Naive B cell (primary cell): ENCODE results near the gene HPSE2. TPM values are rescaled to one million over a fixed set of nuclear protein-coding genes. Genes with fewer than 3 reads are reported as not detected.
"Not testable (repeated sequence)": the region's sequence is repeated elsewhere in the genome, so short reads cannot be mapped to it uniquely, and the experiment has no call there.

ENCODE experiments used
- ATAC-seq, 2 donors: fragments of 150-1000 bp; cut with Tn5 transposase; 2 replicates each; pipeline ENCODE4 v1.10.0; 2021; ENCODE audit warnings: low read depth in 2 of 2, mild to moderate bottlenecking in 2 of 2, moderate library complexity in 2 of 2
- DNase-seq: peaks from one replicate; pipeline ENCODE4 v3.0.0; 2022
- H3K27ac Mint-ChIP-seq, 6 donors: one replicate each; pipeline ENCODE4 v1.8.0; 2020 to 2022; ENCODE audit warnings: mild to moderate bottlenecking in 6 of 6, mixed read lengths in 6 of 6, moderate library complexity in 5 of 6, inconsistent platforms in 2 of 6
- H3K27me3 Mint-ChIP-seq, 3 donors: one replicate each; pipeline ENCODE4 v1.8.0; 2021 to 2022; ENCODE audit warnings: mixed read lengths in 3 of 3, mild to moderate bottlenecking in 1 of 3
- H3K36me3 Mint-ChIP-seq, 2 donors: one replicate each; pipeline ENCODE4 v1.8.0; 2020 to 2022; ENCODE audit warnings: mixed read lengths in 2 of 2, inconsistent platforms in 1 of 2, mild to moderate bottlenecking in 1 of 2
- H3K4me1 Mint-ChIP-seq, 3 donors: one replicate each; pipeline ENCODE4 v1.8.0; 2020 to 2022; ENCODE audit warnings: mixed read lengths in 3 of 3, inconsistent platforms in 1 of 3, mild to moderate bottlenecking in 1 of 3, moderate library complexity in 1 of 3
- H3K4me3 Mint-ChIP-seq, 8 donors: one replicate each; pipeline ENCODE4 v1.8.0; 2020 to 2022; ENCODE audit warnings: mild to moderate bottlenecking in 8 of 8, mixed read lengths in 8 of 8, moderate library complexity in 8 of 8, inconsistent platforms in 2 of 8
- H3K9me3 Mint-ChIP-seq, 7 donors: one replicate each; pipeline ENCODE4 v1.8.0; 2020 to 2022; ENCODE audit warnings: mixed read lengths in 7 of 7, mild to moderate bottlenecking in 5 of 7, inconsistent platforms in 2 of 7, moderate library complexity in 1 of 7
- polyA plus RNA-seq, 6 donors: library from polyadenylated mRNA; unstranded; fragments of 300-500 nt; fragmentation: Illumina TruSeq; gene quantifications; one replicate each; pipeline ENCODE4 v1.2.3, GENCODE V29; 2021; ENCODE audit warnings: low read depth in 6 of 6

Gene HPSE2
- polyA plus RNA-seq, 6 donors from 2014 or later = not detected

DNA sequence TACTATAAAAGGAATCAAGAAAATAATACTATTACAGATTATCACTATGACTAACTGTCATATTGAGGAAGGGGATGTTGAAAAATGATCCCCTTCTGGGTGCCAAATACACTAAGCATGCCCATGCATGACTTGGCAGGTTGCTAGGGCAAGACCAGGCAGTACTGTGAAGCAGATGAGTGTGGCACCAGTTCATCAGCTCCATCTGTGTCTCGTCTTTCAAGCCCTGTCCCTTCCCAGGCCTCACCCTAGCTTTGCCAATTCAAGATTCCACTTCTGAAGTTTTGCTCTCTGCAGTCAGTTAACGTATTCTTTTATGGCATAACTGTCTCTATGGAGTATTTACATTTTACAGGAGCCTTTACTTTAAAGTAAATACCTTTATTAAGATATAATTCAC lies 653.3 kb downstream of the HPSE2 start:
- Mint-ChIP-seq H3K27ac (no peak overlapping the region), H3K4me3 (no peak overlapping the region), H3K36me3 (no peaks in the 10 kb centered on the region), H3K4me1 (no peaks in the 10 kb centered on the region), H3K9me3 (no peaks in the 10 kb centered on the region), H3K27me3 (peaks cover 46 to 49% (median 48%) of the 10 kb centered on the region in 3 donors)
- no peak for ATAC-seq
- DNase-seq = no peak

DNA sequence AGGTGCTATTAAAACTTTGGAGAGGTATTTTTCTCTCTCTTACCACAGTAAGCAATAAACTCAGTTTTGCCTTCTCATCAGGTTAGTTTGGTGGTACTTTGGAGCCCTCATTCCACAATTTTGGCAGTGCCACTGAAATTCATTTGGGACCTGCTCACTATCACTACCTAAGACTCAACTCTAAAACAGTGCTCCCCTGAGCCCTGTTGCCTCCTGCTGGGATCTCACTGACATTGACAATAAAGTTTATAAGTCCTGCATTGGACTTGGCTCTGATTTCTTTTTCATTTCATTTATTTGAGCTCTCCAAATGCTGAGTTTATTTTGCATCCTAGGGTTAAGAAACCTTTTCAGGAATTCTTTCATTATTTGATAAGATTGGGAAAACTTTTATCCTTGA lies 658.1 kb downstream of the HPSE2 start:
- no peak for ATAC-seq
- H3K4me3 Mint-ChIP-seq = no peak overlapping the region
- H3K9me3 Mint-ChIP-seq = no peaks in the 10 kb centered on the region
- no peak overlapping the region for H3K27ac Mint-ChIP-seq
- no peaks in the 10 kb centered on the region for H3K4me1 Mint-ChIP-seq
- H3K36me3 Mint-ChIP-seq = no peaks in the 10 kb centered on the region
- no peak for DNase-seq
- H3K27me3 Mint-ChIP-seq = peaks cover 30 to 38% (median 37%) of the 10 kb centered on the region in 3 donors

DNA sequence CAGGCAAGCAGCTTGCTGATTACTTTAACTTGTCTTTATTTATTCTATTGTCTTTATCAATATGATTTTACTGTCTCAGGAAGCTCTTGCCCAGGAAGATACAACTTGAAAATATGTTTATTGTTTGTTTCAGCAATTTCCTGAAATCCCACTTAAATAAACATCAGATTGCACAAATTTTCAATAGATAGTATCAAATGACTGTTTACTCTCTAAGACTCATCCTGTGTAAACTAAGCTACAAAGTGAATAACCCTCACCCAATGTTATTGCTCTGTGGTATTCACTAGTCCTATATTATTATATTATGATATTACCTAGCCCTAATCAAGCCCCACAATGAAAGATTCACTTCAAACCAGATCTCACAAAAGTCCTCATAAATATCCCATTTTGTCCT lies 658.5 kb downstream of the HPSE2 start:
- Mint-ChIP-seq H3K27me3 (peaks cover 27 to 40% (median 40%) of the 10 kb centered on the region in 3 donors), H3K36me3 (no peaks in the 10 kb centered on the region), H3K4me1 (no peaks in the 10 kb centered on the region), H3K27ac (no peak overlapping the region), H3K9me3 (no peaks in the 10 kb centered on the region), H3K4me3 (no peak overlapping the region)
- no peak for DNase-seq
- no peak for ATAC-seq

DNA sequence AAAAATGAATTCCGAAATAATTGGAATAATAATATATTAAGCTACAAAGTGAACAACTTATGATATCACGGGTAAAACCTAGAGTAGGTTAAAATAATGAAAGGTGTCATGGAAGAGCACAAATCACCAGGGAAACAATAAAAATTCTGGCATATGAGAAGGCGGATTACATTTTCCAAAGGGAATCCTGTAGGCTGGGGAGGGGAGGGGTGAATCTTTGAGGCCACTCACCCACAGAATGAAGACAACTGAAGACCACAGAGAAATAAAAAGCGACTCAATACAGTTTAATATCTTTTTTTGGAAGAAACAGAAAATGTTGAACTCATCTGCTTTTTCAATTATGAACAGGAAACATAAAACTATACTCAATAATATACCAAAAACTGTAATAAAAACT lies 659.6 kb downstream of the HPSE2 start:
- ATAC-seq (no peak), DNase-seq (no peak)
- H3K4me3 Mint-ChIP-seq = no peak overlapping the region
- H3K27ac Mint-ChIP-seq = no peak overlapping the region
- no peaks in the 10 kb centered on the region for H3K9me3 Mint-ChIP-seq
- no peaks in the 10 kb centered on the region for H3K36me3 Mint-ChIP-seq
- H3K27me3 Mint-ChIP-seq = peaks cover 27 to 42% (median 41%) of the 10 kb centered on the region in 3 donors
- H3K4me1 Mint-ChIP-seq = no peaks in the 10 kb centered on the region

DNA sequence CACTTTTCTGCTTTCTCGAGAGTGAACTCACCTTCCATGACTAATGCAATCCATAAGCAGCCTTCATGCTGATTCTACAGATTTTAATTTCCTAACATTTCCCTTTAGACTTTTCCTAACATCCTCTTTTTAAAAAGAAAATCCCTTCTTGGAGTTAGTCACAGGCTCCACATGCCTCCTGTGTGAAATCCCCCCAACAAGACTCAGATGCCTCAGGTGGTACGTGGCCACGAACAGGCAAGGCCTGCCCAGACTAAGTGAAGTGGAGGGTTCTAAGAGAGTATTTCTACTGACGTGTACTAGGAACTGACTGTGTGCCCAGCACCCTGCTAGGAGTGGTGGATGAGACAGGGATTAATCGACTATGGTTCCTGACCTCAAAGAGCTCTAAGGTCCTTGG lies 663.1 kb downstream of the HPSE2 start:
- DNase-seq = no peak
- Mint-ChIP-seq H3K27me3 (peaks cover 22 to 36% (median 35%) of the 10 kb centered on the region in 3 donors), H3K27ac (no peak overlapping the region), H3K9me3 (no peaks in the 10 kb centered on the region), H3K36me3 (no peaks in the 10 kb centered on the region), H3K4me3 (peak overlapping the region in 1 of 8 donors; percentile 26), H3K4me1 (no peaks in the 10 kb centered on the region)
- ATAC-seq = no peak

DNA sequence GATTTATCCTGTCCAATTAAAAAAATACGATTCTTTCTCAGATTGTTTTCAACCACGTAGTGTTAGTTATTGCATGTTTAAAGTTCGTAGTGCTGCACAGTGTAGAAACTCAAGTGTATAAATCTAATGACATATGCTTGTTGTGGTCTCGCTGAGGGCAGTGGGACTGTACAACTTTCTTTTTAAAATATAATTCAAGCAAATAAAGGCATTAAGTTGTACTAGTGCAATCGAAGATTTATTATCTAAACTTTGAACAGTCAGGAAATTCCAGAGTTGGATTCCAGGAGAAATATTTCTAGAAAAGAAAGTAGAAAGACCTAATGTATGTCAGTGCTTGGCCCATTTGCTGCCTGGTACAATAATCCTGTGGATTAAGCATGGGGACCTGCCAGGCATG lies 664.8 kb downstream of the HPSE2 start:
- no peak for ATAC-seq

DNA sequence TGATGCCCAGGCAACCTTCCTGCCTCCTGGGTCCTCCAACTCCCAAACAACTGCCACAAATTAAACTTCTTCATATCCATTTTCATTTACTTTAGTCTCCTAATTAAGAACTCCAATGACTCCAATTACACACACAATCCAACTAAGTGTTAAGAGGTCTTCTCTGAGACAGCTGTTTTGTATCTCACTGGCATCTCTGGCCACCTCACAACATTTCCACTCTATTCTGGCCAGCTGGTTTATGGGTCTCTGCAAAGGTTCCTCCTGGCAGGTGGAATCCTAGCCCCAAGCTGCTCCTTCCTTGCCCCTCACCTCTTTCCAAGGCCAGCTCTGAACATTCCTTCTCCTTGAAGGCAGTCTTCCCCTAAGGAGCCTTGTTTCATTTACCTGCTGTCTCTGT lies 665.8 kb downstream of the HPSE2 start:
- H3K36me3 Mint-ChIP-seq = no peaks in the 10 kb centered on the region
- no peaks in the 10 kb centered on the region for H3K4me1 Mint-ChIP-seq
- H3K27me3 Mint-ChIP-seq = peaks cover 17 to 32% (median 32%) of the 10 kb centered on the region in 3 donors
- no peak for DNase-seq
- H3K9me3 Mint-ChIP-seq = no peaks in the 10 kb centered on the region
- H3K27ac Mint-ChIP-seq = no peak overlapping the region
- no peak for ATAC-seq
- H3K4me3 Mint-ChIP-seq = no peak overlapping the region

More for the DNA sequence above, 664.8 kb downstream of the HPSE2 start:
- no peaks in the 10 kb centered on the region for H3K9me3 Mint-ChIP-seq
- H3K4me1 Mint-ChIP-seq = no peaks in the 10 kb centered on the region
- H3K36me3 Mint-ChIP-seq = no peaks in the 10 kb centered on the region
- H3K27me3 Mint-ChIP-seq = peaks cover 14 to 32% (median 23%) of the 10 kb centered on the region in 3 donors
- no peak overlapping the region for H3K4me3 Mint-ChIP-seq
- H3K27ac Mint-ChIP-seq = no peak overlapping the region
- no peak for DNase-seq

DNA sequence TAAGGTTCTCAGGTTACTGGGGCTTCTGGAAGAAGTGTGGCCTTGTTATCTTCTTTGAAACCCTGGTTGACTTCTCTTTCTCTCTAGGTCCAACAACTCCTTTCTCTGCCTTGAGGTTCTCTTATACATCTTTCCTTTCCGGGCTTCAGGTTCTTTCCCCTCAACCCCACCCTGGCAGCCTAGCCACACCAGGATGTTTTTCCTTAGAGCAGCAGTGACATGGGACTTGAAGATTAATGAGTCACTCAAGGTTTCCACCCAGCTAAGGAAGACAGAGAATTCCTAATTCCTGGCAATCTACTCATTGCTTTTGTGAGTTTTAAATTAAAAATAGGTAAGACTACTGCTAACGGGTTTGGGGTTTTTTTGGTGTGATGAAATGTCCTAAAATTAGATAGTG lies 667.1 kb downstream of the HPSE2 start:
- H3K4me1 Mint-ChIP-seq = no peaks in the 10 kb centered on the region
- H3K4me3 Mint-ChIP-seq = no peak overlapping the region
- H3K27me3 Mint-ChIP-seq = peaks cover 22 to 32% (median 32%) of the 10 kb centered on the region in 3 donors
- no peak for DNase-seq
- no peaks in the 10 kb centered on the region for H3K36me3 Mint-ChIP-seq
- ATAC-seq = no peak
- no peaks in the 10 kb centered on the region for H3K9me3 Mint-ChIP-seq
- H3K27ac Mint-ChIP-seq = peak overlapping the region in 1 of 6 donors; percentile 50

DNA sequence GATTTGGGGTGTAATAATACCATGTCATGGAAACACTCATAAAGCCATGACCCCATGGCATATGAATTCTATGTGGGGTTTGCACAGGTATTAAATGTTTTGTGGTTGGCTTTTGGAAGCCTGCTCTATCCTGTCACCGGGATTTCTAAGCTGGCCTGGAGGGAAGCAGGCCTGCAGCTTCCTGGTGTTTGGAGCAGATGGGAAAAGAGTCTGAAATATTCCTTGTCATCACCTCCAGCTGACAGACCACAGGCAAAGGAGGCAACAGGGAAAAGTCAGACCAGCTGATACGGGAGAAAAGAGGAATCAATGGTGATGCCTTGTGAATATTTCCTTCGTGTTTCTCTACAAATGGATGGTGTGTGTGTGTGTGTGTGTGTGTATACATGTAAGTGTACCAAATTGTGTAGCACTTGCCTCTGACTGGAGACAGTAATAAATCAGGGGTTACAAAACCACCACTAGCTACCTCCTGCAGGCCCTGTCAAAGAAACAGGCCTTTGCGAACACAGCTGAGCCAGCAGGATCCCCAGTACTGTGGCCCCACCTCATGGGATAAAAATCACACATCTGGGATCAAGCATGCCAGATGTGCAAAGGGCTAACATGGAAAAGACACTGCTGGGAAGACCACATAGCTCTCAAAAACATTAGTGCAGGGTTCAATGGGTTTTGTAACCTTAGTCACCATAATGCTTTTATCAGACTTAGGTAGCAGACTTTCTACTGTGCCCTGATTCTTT lies 668.1 kb downstream of the HPSE2 start:
- ATAC-seq = no peak

DNA sequence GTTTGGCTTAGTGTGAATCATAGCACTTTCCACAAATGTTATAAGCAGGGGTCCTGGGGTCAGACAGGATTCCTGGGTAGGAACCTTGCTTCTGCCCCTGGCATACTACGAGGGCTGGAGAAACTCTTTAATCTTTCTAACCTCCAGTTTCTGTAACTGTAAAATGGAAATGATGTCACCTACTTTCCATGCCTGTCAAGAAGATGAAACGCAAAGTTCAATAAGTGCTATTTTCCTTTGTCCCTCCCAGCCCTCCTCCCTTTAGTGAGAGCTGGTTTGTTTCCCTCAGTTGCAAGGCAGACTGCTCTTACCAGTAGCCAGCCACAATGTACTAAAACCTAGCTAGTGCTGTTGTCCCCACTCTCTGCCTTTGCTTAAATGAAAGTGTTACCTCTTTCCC lies 671.8 kb downstream of the HPSE2 start:
- Mint-ChIP-seq H3K4me1 (no peaks in the 10 kb centered on the region), H3K9me3 (no peaks in the 10 kb centered on the region), H3K36me3 (no peaks in the 10 kb centered on the region), H3K4me3 (no peak overlapping the region), H3K27me3 (peaks cover 8 to 16% (median 16%) of the 10 kb centered on the region in 3 donors), H3K27ac (no peak overlapping the region)
- no peak for DNase-seq
- no peak for ATAC-seq

More for the DNA sequence above, 668.1 kb downstream of the HPSE2 start:
- Mint-ChIP-seq H3K4me3 (no peak overlapping the region), H3K4me1 (no peaks in the 10 kb centered on the region), H3K9me3 (no peaks in the 10 kb centered on the region), H3K36me3 (no peaks in the 10 kb centered on the region), H3K27ac (no peak overlapping the region), H3K27me3 (peaks cover 22 to 30% (median 29%) of the 10 kb centered on the region in 3 donors)
- DNase-seq = no peak

DNA sequence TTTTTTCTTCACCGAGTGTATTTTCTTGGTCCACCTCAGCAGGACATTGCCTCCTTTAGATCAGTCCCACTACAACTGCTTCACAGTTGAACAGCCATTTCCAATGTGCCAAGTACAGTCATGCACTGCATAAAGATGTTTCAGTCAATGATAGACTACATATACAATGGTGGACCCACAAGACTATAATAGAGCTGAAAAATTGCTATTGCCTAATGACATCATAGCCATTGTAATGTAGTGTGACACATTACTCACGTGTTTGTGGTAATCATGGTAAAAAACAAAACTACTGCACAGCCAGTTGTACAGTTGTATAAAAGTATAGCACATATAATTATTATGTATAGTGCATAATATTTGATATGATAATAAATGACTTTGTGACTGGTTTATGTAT lies 675.1 kb downstream of the HPSE2 start:
- no peak for ATAC-seq
- H3K4me3 Mint-ChIP-seq = no peak overlapping the region
- H3K27me3 Mint-ChIP-seq = peaks cover 6 to 12% (median 6%) of the 10 kb centered on the region in 3 donors

DNA sequence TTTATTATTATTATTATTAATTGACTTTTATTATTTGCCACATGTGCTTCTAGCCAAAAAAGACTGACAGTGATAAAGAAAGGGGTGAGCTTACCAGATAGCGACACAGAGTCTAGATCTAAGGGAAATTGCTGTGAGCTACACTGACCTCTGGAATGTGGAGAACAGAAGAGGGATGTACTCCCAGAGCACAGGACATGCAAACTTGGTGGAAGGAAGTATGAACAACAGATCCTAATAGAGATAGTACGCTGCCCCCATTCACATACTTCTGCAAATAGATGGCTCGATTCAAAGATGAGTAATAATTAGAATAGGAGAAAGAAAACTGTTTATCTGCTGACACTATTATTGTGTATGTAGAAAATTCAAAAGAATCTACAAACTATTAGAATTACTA lies 679.6 kb downstream of the HPSE2 start:
- Mint-ChIP-seq H3K27ac (no peak overlapping the region), H3K9me3 (no peaks in the 10 kb centered on the region), H3K4me1 (no peaks in the 10 kb centered on the region), H3K27me3 (peaks cover 14 to 19% (median 19%) of the 10 kb centered on the region in 3 donors), H3K4me3 (no peak overlapping the region), H3K36me3 (no peaks in the 10 kb centered on the region)
- ATAC-seq = no peak
- DNase-seq = no peak

More for the DNA sequence above, 675.1 kb downstream of the HPSE2 start:
- Mint-ChIP-seq H3K4me1 (no peaks in the 10 kb centered on the region), H3K9me3 (no peaks in the 10 kb centered on the region), H3K27ac (no peak overlapping the region), H3K36me3 (no peaks in the 10 kb centered on the region)
- no peak for DNase-seq

DNA sequence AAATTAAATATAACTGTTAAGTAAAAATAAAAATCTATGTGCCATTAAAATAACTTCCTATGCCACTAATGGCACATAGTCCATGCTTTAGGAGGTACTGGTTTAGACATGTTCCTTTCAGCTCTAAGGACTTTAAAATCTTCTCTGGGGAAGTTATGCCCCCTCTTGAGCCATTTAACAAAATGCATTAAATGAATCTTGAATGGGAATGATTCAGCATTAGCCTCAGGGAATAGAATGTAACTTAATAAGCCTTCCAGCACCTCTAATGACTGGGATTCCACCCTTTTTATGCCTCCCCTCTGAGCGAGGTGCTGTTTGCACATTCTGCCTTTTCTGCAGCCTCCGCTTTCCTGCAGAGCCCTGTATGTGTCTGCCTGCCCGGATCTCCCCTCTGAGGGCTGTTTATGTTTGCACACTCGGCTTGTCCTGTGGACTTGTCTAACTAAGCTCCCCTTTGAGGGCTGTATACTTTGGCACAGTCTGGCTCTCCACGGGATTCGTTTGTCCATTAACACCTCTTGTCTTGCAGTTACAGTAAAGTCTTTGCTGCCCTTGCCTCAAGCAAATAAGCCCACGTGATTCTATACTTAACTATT lies 680.5 kb downstream of the HPSE2 start:
- Mint-ChIP-seq H3K4me3 (no peak overlapping the region), H3K27me3 (peaks cover 14 to 19% (median 19%) of the 10 kb centered on the region in 3 donors), H3K27ac (no peak overlapping the region), H3K36me3 (no peaks in the 10 kb centered on the region), H3K4me1 (no peaks in the 10 kb centered on the region), H3K9me3 (no peaks in the 10 kb centered on the region)
- no peak for ATAC-seq
- no peak for DNase-seq

DNA sequence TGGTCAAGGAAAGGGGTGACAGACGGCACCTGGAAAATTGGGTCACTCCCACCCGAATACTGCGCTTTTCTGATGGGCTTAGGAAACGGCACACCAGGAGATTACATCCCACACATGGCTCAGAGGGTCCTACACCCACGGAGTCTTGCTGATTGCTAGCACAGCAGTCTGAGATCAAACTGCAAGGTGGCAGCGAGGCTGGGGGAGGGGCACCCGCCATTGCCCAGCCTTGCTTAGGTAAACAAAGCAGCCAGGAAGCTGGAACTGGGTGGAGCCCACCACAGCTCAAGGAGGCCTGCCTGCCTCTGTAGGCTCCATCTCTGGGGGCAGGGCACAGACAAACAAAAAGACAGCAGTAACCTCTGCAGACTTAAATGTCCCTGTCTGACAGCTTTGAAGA lies 694.1 kb downstream of the HPSE2 start:
- not testable (repeated sequence) for DNase-seq, H3K36me3 Mint-ChIP-seq, ATAC-seq, H3K27ac Mint-ChIP-seq, H3K4me3 Mint-ChIP-seq, H3K4me1 Mint-ChIP-seq, H3K9me3 Mint-ChIP-seq
- peaks cover 17 to 28% (median 27%) of the 10 kb centered on the region in 3 donors for H3K27me3 Mint-ChIP-seq
